Activated CD4-positive, alpha-beta memory T cell treated with anti-CD3 and anti-CD28 coated beads, Interleukin-2, amount 10 ng/mL, durations not matched to agents 7 days and 5 days (primary cell): ENCODE measurements around the gene CEP131. TPM values are rescaled to one million over a fixed set of nuclear protein-coding genes. Genes with fewer than 3 reads are reported as not detected.

ENCODE experiments used
- CTCF ChIA-PET: fragments of 350-600 bp; sonication (Branson Sonifier 250); formaldehyde crosslinking; loops from one replicate; lab custom pipeline; 2021; ENCODE audit warnings: antibody characterized with exemption, inconsistent platforms; lab: Charles Lee
- POLR2A ChIA-PET: fragments of 350-600 bp; sonication (Branson Sonifier 250); formaldehyde crosslinking; loops from one replicate; lab custom pipeline; 2021; ENCODE audit warnings: antibody characterized with exemption; lab: Charles Lee
- DNase-seq: peaks from one replicate; pipeline ENCODE4 v3.0.0-alpha.2; 2020
- H3K27ac Mint-ChIP-seq: one replicate; pipeline ENCODE4 v1.8.0; 2021; ENCODE audit warnings: mild to moderate bottlenecking, mixed read lengths
- H3K27me3 Mint-ChIP-seq: one replicate; pipeline ENCODE4 v1.8.0; 2021; ENCODE audit warnings: mixed read lengths
- H3K36me3 Mint-ChIP-seq: one replicate; pipeline ENCODE4 v1.8.0; 2021; ENCODE audit warnings: low read depth, mixed read lengths
- H3K4me1 Mint-ChIP-seq: one replicate; pipeline ENCODE4 v1.8.0; 2021; ENCODE audit warnings: mixed read lengths
- H3K4me3 Mint-ChIP-seq: one replicate; pipeline ENCODE4 v1.8.0; 2021; ENCODE audit warnings: mild to moderate bottlenecking, mixed read lengths
- H3K9me3 Mint-ChIP-seq: one replicate; pipeline ENCODE4 v1.8.0; 2021; ENCODE audit warnings: mixed read lengths
- total RNA-seq, 2 experiments: library from RNA; stranded (reverse); gene quantifications; one replicate each; pipeline ENCODE4 v1.2.3, GENCODE V29; 2021

The CEP131 gene
- total RNA-seq, 2 experiments from 2014 or later = 10.1 to 11.6 TPM

DNA sequence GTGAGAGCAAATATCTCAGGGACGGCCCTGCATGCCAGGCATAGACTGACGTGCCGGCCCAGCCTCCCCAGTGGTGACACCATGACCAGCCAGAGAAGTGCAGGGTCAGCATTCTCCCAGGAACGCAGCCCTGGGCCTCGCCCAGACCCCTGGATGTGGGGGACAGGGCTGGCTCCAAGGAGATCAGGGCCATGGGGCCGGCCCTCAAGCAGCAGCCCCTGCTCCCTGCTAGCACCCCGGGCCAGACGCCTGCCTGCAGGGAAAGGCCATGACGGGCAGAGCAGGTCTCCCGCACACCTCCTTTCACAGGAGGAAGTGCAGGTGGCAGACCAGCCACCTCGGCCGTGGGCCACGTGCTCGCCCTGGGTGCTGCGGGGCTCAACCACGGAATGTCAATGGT is 25.9 kb upstream of the CEP131 start:
- Mint-ChIP-seq H3K4me3 (no peak overlapping the region), H3K36me3 (peaks cover 35% of the 10 kb centered on the region), H3K27ac (no peak overlapping the region), H3K27me3 (no peaks in the 10 kb centered on the region), H3K4me1 (peaks cover 11% of the 10 kb centered on the region), H3K9me3 (no peaks in the 10 kb centered on the region)
- ChIA-PET CTCF (interaction anchor here (0.9 to 1.1 kb wide), 2 partner anchors 10 to 236 kb away, joined by 3 read pairs; partner anchors contain the start of genes NDUFAF8 and TEPSIN), POLR2A (interaction anchor here (0.9 kb wide), 1 partner anchor 10 kb away, joined by 3 read pairs; the partner anchor contains the start of genes NDUFAF8 and TEPSIN)
- DNase-seq = no peak

DNA sequence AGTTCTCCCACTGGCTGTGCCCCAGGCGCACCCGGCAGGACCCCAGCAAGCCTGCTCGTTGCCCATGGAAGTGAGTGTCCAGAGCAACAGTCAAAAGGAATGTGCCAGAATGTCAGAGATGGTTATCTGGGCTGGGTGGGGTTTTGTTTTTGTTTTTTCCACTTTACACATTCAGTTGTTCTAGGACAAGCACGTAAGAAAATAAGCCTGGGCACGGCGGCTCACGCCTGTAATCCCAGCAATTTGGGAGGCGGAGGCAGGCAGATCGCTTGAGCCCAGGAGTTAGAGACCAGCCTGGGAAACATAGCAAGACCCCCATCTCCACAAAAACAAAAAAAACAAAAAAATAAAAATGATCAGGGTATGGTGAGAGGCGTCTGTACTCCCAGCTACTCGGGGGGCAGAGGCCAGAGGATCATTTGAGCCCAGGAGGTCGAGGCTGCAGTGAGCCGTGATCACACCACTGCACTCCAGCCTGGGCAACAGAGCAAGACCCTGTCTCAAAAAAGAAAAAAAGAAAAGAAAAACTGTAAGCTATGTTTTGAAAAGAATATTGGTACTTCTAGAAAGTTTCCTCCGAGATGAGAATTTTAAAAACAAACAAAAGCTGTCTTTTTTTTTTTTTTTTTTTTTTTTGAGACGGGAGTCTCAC is 24.7 kb upstream of the CEP131 start:
- CTCF ChIA-PET = interaction anchor here (0.6 to 1.1 kb wide), 2 partner anchors 230 to 237 kb away, joined by 3 to 5 read pairs; no protein-coding TSS in a partner anchor
- Mint-ChIP-seq H3K9me3 (no peaks in the 10 kb centered on the region), H3K27ac (no peak overlapping the region), H3K4me1 (peaks cover 7% of the 10 kb centered on the region), H3K36me3 (peaks cover 25% of the 10 kb centered on the region), H3K27me3 (no peaks in the 10 kb centered on the region), H3K4me3 (no peak overlapping the region)
- POLR2A ChIA-PET = no interaction called here
- DNase-seq = no peak

GRCh38 chr17:81246679-81247338 is 24.0 kb upstream of the CEP131 start:
- no peak overlapping the region for H3K4me3 Mint-ChIP-seq
- no peaks in the 10 kb centered on the region for H3K9me3 Mint-ChIP-seq
- H3K36me3 Mint-ChIP-seq = peaks cover 25% of the 10 kb centered on the region
- POLR2A ChIA-PET = no interaction called here
- no peaks in the 10 kb centered on the region for H3K27me3 Mint-ChIP-seq
- CTCF ChIA-PET = interaction anchor here (0.6 kb wide), 1 partner anchor 229 kb away, joined by 5 read pairs; no protein-coding TSS in a partner anchor
- DNase-seq = no peak
- H3K4me1 Mint-ChIP-seq = peaks cover 12% of the 10 kb centered on the region
- H3K27ac Mint-ChIP-seq = no peak overlapping the region

DNA sequence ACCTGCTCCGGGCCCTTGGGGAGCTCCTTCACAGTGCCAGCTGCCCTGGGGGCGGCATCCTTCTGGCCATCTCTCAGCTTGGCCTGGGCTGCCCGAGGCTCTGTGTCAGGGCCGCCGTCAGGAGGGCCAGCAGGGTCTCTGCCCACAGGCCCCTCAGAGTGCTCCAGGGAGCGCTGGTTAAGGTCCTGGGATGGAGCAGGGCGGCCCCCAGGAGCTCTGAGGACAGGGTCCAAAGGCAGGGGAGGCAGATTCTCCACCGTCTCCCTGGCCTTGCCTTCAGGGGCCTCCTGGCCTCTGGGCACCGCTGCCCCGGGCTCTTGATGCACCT is 23.5 kb upstream of the CEP131 start:
- no peak overlapping the region for H3K4me3 Mint-ChIP-seq
- no peaks in the 10 kb centered on the region for H3K9me3 Mint-ChIP-seq
- no peak overlapping the region for H3K27ac Mint-ChIP-seq
- POLR2A ChIA-PET = interaction anchor here (0.7 kb wide), 1 partner anchor 306 kb away, joined by 3 read pairs; the partner anchor contains the start of gene FAAP100
- CTCF ChIA-PET = no interaction called here
- no peaks in the 10 kb centered on the region for H3K27me3 Mint-ChIP-seq
- no peak for DNase-seq
- H3K4me1 Mint-ChIP-seq = peaks cover 17% of the 10 kb centered on the region
- peaks cover 28% of the 10 kb centered on the region for H3K36me3 Mint-ChIP-seq

- no peak overlapping the region for H3K27ac Mint-ChIP-seq
- ChIA-PET POLR2A (interaction anchor here (0.7 kb wide), 1 partner anchor 307 kb away, joined by 3 read pairs; the partner anchor contains the start of gene FAAP100), CTCF (no interaction called here)
- DNase-seq = no peak
- H3K36me3 Mint-ChIP-seq = peaks cover 25% of the 10 kb centered on the region
- H3K4me1 Mint-ChIP-seq = peaks cover 22% of the 10 kb centered on the region
- H3K4me3 Mint-ChIP-seq = no peak overlapping the region
- H3K27me3 Mint-ChIP-seq = no peaks in the 10 kb centered on the region
- H3K9me3 Mint-ChIP-seq = no peaks in the 10 kb centered on the region
Observed at GRCh38 chr17:81245665-81246342, 23.0 kb upstream of the CEP131 start.

- no peak for DNase-seq
- H3K4me3 Mint-ChIP-seq = no peak overlapping the region
- H3K27me3 Mint-ChIP-seq = no peaks in the 10 kb centered on the region
- peaks cover 22% of the 10 kb centered on the region for H3K36me3 Mint-ChIP-seq
- no peaks in the 10 kb centered on the region for H3K9me3 Mint-ChIP-seq
- H3K27ac Mint-ChIP-seq = no peak overlapping the region
- ChIA-PET POLR2A (no interaction called here), CTCF (no interaction called here)
- H3K4me1 Mint-ChIP-seq = peaks cover 26% of the 10 kb centered on the region
Observed at GRCh38 chr17:81245024-81245664, 22.4 kb upstream of the CEP131 start.

DNA sequence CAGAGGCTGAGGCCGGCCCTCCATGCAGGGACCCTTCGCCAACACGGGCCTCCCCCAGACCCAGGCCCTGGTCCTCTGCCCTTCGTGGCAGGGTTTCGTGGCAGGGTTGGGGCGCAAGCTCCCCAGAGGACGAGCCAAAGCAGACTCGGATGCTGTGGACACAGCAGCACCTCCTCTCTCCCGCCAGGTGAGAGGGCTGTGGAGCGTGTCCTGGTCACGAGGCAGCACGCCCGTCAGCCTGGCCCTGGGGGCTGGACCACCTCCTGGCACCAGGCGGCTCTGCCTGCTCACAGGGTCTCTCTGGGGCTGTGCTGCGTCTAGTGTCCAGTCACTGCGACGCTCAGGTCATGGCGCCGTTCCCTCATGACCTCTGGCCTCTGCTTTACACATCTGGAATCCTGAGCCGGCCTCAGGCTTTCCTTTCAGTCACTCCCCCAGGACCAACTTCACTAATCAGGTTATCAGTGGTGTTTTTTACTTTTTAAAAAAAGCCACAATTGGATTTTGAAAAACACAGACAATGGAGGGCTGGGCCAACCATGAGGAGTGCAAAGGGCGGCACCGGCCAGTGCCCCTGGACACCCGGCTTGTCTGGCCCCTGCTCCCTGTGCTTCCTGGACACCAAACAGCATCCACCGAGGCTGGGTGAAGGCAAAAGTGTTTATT is 21.7 kb upstream of the CEP131 start:
- H3K36me3 Mint-ChIP-seq = peaks cover 17% of the 10 kb centered on the region
- no peaks in the 10 kb centered on the region for H3K27me3 Mint-ChIP-seq
- CTCF ChIA-PET = no interaction called here
- POLR2A ChIA-PET = no interaction called here
- no peaks in the 10 kb centered on the region for H3K9me3 Mint-ChIP-seq
- peaks cover 29% of the 10 kb centered on the region for H3K4me1 Mint-ChIP-seq
- no peak overlapping the region for H3K27ac Mint-ChIP-seq
- H3K4me3 Mint-ChIP-seq = no peak overlapping the region
- DNase-seq = no peak

DNA sequence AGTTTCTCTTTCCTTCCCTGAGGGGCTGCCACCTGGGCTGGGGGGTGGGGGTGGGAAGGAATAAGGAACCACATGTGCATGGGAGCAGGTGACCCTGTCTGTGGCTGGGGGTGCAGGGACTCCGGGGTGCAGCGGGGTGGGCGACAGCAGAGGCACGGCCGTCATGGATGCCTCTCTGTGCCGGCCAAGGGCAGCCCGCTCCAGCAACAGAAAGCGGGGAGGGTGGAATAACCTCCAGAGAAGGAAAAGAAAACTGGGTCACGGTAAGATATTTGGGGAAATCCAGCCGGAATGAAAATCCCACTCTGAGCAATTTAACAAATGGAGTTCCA is 20.5 kb upstream of the CEP131 start:
- peaks cover 13% of the 10 kb centered on the region for H3K36me3 Mint-ChIP-seq
- H3K27me3 Mint-ChIP-seq = no peaks in the 10 kb centered on the region
- H3K4me3 Mint-ChIP-seq = no peak overlapping the region
- ChIA-PET POLR2A (no interaction called here), CTCF (no interaction called here)
- no peak overlapping the region for H3K27ac Mint-ChIP-seq
- DNase-seq = no peak
- H3K9me3 Mint-ChIP-seq = no peaks in the 10 kb centered on the region
- H3K4me1 Mint-ChIP-seq = peaks cover 29% of the 10 kb centered on the region

- H3K4me3 Mint-ChIP-seq = no peak overlapping the region
- peaks cover 34% of the 10 kb centered on the region for H3K4me1 Mint-ChIP-seq
- H3K27me3 Mint-ChIP-seq = no peaks in the 10 kb centered on the region
- DNase-seq = no peak
- H3K9me3 Mint-ChIP-seq = no peaks in the 10 kb centered on the region
- H3K27ac Mint-ChIP-seq = no peak overlapping the region
- ChIA-PET CTCF (no interaction called here), POLR2A (interaction anchor here (0.9 kb wide), 1 partner anchor 14 kb away, joined by 3 read pairs; no protein-coding TSS in a partner anchor)
- peaks cover 11% of the 10 kb centered on the region for H3K36me3 Mint-ChIP-seq
Observed at GRCh38 chr17:81242421-81243332, 19.9 kb upstream of the CEP131 start.

- ChIA-PET POLR2A (interaction anchor here (0.9 kb wide), 1 partner anchor 13 kb away, joined by 3 read pairs; no protein-coding TSS in a partner anchor), CTCF (no interaction called here)
- H3K27ac Mint-ChIP-seq = no peak overlapping the region
- H3K9me3 Mint-ChIP-seq = no peaks in the 10 kb centered on the region
- H3K27me3 Mint-ChIP-seq = no peaks in the 10 kb centered on the region
- no peak overlapping the region for H3K4me3 Mint-ChIP-seq
- H3K36me3 Mint-ChIP-seq = peaks cover 11% of the 10 kb centered on the region
- DNase-seq = peak; percentile 67
- H3K4me1 Mint-ChIP-seq = peaks cover 42% of the 10 kb centered on the region
Observed at GRCh38 chr17:81241648-81242420, 19.1 kb upstream of the CEP131 start.

DNA sequence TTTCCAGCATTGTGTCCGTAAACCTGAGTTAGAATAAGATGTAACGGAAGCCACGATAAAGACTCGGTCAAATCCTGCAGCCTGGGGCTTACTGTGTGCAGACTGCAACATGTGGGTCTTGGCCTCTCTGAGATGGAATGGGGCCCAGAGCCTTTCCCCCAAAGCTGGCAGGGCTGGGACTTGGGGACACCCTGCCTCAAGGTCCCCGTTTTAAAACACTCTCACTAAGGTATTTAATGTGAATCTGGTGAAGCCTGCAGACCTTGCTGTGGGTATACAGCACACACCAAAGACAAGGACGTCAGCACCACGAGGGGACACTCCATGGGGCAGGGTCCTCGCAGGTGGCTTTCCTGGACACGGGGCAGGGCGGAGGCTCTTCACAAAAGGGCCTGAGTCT is 18.4 kb upstream of the CEP131 start:
- ChIA-PET POLR2A (no interaction called here), CTCF (interaction anchor here (0.9 to 1.1 kb wide), 2 partner anchors 14 to 53 kb away, joined by 3 to 4 read pairs; no protein-coding TSS in a partner anchor)
- Mint-ChIP-seq H3K36me3 (peaks cover 11% of the 10 kb centered on the region), H3K4me3 (no peak overlapping the region), H3K9me3 (no peaks in the 10 kb centered on the region), H3K27ac (peak overlapping the region; percentile 21), H3K27me3 (no peaks in the 10 kb centered on the region), H3K4me1 (peaks cover 43% of the 10 kb centered on the region)
- DNase-seq = no peak
